GM18526 (cell line): ENCODE measurements around the gene HOXC13.

ENCODE experiments used
- POLR2A ChIP-seq: IDR thresholded peaks from 3 replicates; pipeline ENCODE4 v1.6.1; 2011; ENCODE audit not compliant: insufficient read length; ENCODE audit errors: extremely low read depth

Gene HOXC13

GRCh38 chr12:53977596-53978445 lies 39.2 kb downstream of the HOXC13 start:
- no peak for TF ChIP-seq POLR2A

- TF ChIP-seq POLR2A = no peak
Measured at GRCh38 chr12:53978477-53979356, 40.1 kb downstream of the HOXC13 start.

- TF ChIP-seq POLR2A = no peak
Measured at GRCh38 chr12:53980104-53980801, 41.6 kb downstream of the HOXC13 start.

- no peak for TF ChIP-seq POLR2A
Measured at GRCh38 chr12:53980802-53981496, 42.3 kb downstream of the HOXC13 start.

- TF ChIP-seq POLR2A = no peak
Measured at GRCh38 chr12:53981634-53982565, 43.3 kb downstream of the HOXC13 start.

- TF ChIP-seq POLR2A = no peak
Measured at GRCh38 chr12:53982648-53983567, 44.3 kb downstream of the HOXC13 start.

- TF ChIP-seq POLR2A = no peak
Measured at GRCh38 chr12:53983568-53983949, 44.9 kb downstream of the HOXC13 start.

- no peak for TF ChIP-seq POLR2A
Measured at GRCh38 chr12:53983950-53984572, 45.4 kb downstream of the HOXC13 start.

GRCh38 chr12:53984901-53985691 lies 46.5 kb downstream of the HOXC13 start, which contains the start of gene HOXC10:
TSS of gene HOXC10 (plus strand) at chr12:53985146. CDS start at chr12:53985260, 114 bp downstream.
- TF ChIP-seq POLR2A = no peak

GRCh38 chr12:53985692-53985993 lies 47.0 kb downstream of the HOXC13 start:
- TF ChIP-seq POLR2A = no peak

GRCh38 chr12:53985994-53986685 lies 47.5 kb downstream of the HOXC13 start:
- TF ChIP-seq POLR2A = no peak
